ENCODE measurements around the gene AXDND1. TPM values are rescaled to one million over a fixed set of nuclear protein-coding genes. Genes with fewer than 3 reads are reported as not detected.

AXDND1 gene
- total RNA-seq, 4 donors from 2014 or later, result 2.5 TPM; not detected in 3

DNA sequence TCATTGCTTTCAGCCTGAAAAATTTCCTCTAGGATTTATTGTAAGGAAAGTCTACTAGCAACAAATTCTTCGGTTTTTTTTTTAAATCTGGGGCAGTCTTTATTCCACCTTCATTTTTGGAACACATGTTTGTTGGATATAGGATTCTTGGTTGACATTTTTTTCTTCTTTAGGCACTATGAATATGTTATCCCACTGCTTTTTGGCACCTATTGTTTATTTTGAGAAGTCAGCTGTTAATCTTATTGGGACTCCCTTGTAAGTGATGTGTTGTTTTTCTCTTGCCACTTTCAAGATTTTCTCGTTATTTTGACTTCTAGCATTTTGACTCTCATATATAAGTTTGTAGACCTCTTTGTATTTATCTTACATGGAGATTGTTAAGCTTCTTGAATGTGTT lies 110.7 kb downstream of the AXDND1 start:
- Histone ChIP-seq H3K36me3 (no peaks in the 10 kb centered on the region), H3K27me3 (no peaks in the 10 kb centered on the region), H3K4me1 (no peaks in the 10 kb centered on the region), H3K9me3 (peaks cover 0 to 47% (median 31%) of the 10 kb centered on the region in 4 donors), H3K27ac (replicated peaks in 1 of 4) (no peak overlapping the region), H3K4me3 (no peak overlapping the region)
- intact Hi-C loops (cut with DNase I), result no loop called here
- TF ChIP-seq POLR2AphosphoS5 (IDR thresholded peaks at IDR 0.05), result no peak
- no peak for TF ChIP-seq EP300 (IDR thresholded peaks at IDR 0.05)
- TF ChIP-seq, protein P1, sequence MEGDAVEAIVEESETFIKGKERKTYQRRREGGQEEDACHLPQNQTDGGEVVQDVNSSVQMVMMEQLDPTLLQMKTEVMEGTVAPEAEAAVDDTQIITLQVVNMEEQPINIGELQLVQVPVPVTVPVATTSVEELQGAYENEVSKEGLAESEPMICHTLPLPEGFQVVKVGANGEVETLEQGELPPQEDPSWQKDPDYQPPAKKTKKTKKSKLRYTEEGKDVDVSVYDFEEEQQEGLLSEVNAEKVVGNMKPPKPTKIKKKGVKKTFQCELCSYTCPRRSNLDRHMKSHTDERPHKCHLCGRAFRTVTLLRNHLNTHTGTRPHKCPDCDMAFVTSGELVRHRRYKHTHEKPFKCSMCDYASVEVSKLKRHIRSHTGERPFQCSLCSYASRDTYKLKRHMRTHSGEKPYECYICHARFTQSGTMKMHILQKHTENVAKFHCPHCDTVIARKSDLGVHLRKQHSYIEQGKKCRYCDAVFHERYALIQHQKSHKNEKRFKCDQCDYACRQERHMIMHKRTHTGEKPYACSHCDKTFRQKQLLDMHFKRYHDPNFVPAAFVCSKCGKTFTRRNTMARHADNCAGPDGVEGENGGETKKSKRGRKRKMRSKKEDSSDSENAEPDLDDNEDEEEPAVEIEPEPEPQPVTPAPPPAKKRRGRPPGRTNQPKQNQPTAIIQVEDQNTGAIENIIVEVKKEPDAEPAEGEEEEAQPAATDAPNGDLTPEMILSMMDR (IDR thresholded peaks at IDR 0.05), result no peak
- no peak for TF ChIP-seq POLR2A (IDR thresholded peaks at IDR 0.05; ENCODE audit: low read depth)
- no peak for DNase-seq (ENCODE audit: extremely low spot score)
- WGBS, result 17% methylated on average over 2 of the region's 2 CpGs

DNA sequence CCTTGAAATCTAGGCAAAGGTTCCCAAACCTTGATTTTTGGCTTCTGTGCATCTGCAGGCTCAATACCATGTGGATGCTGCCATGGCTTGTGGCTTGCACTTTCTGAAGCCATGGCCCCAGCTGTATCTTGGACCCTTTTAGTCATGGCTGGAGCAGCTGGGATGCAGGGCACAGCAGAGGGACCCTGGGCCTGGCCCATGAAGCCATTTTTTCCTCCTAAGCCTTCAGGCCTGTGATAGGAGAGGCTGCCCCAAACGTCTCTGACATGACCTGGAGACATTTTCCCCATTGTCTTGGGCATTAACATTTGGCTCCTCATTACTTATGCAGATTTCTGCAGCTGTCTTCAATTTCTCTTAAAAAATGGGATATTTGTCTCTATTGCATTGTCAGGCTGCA lies 112.6 kb downstream of the AXDND1 start:
- TF ChIP-seq POLR2A (IDR thresholded peaks at IDR 0.05; ENCODE audit: low read depth) (no peak), POLR2AphosphoS5 (IDR thresholded peaks at IDR 0.05) (no peak), EP300 (IDR thresholded peaks at IDR 0.05) (no peak)
- TF ChIP-seq, protein P1 (IDR thresholded peaks at IDR 0.05), result no peak
- H3K27me3 ChIP-seq, result no peaks in the 10 kb centered on the region
- peaks cover 0 to 47% (median 31%) of the 10 kb centered on the region in 4 donors for H3K9me3 ChIP-seq
- no peaks in the 10 kb centered on the region for H3K36me3 ChIP-seq
- H3K4me1 ChIP-seq, result no peaks in the 10 kb centered on the region
- DNase-seq (ENCODE audit: extremely low spot score), result no peak
- H3K27ac ChIP-seq (replicated peaks in 1 of 4), result no peak overlapping the region
- H3K4me3 ChIP-seq, result no peak overlapping the region
- intact Hi-C loops (cut with DNase I), result no loop called here
- 8% methylated on average over 1 of the region's 1 CpG for WGBS

DNA sequence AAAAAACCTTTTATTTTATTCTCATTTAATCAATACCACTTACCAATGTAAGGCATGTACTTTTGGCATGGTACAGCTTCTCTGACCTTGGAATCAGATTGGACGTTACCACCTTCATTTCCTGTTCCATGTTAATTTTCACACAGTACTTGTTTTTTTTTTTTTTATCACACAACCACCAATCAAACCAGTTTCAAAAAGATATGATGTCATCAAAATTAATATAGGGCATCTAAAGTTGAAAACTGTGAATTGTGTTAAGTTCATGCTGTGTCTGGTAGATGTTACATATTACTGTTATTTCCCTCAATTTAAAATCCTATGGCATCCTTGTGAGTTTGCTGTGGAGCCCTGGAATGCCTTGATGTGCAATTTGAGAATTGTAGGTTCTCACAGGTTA lies 124.8 kb downstream of the AXDND1 start:
- Histone ChIP-seq H3K36me3 (no peaks in the 10 kb centered on the region), H3K27me3 (no peaks in the 10 kb centered on the region), H3K4me1 (no peaks in the 10 kb centered on the region), H3K9me3 (peaks cover 0 to 17% (median 12%) of the 10 kb centered on the region in 4 donors), H3K27ac (replicated peaks in 1 of 4) (no peak overlapping the region), H3K4me3 (no peak overlapping the region)
- no peak for DNase-seq (ENCODE audit: extremely low spot score)
- no peak for TF ChIP-seq POLR2A (IDR thresholded peaks at IDR 0.05; ENCODE audit: low read depth)
- intact Hi-C loops (cut with DNase I), result no loop called here
- 66% methylated on average over 1 of the region's 1 CpG for WGBS

DNA sequence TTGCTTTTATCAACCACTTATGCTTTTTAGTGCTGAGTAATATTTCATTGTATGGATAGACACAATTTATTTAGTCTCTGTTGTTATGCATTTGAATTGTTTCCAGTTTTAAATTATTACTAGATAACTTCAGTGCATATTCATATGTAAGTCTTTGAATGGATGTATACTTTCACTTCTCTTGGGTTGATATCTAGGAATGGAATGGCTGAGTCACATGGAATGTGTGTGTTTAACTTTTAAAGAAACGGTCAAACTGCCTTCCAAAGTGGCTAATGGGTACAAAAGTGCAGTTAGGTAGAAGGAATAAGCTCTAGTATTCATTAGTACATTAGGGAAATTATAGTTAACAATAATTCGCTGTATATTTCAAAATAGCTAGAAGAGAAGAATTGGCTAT lies 127.6 kb downstream of the AXDND1 start:
- H3K9me3 ChIP-seq, result no peaks in the 10 kb centered on the region
- no peak for DNase-seq (ENCODE audit: extremely low spot score)
- H3K36me3 ChIP-seq, result no peaks in the 10 kb centered on the region
- no peaks in the 10 kb centered on the region for H3K27me3 ChIP-seq
- intact Hi-C loops (cut with DNase I), result no loop called here
- H3K4me3 ChIP-seq, result no peak overlapping the region
- H3K27ac ChIP-seq (replicated peaks in 1 of 4), result no peak overlapping the region
- WGBS, result 69% methylated on average over 2 of the region's 2 CpGs
- TF ChIP-seq POLR2A (IDR thresholded peaks at IDR 0.05; ENCODE audit: low read depth) (no peak), POLR2AphosphoS5 (IDR thresholded peaks at IDR 0.05) (no peak), EP300 (IDR thresholded peaks at IDR 0.05) (no peak)
- TF ChIP-seq, protein P1 (IDR thresholded peaks at IDR 0.05), result no peak
- H3K4me1 ChIP-seq, result no peaks in the 10 kb centered on the region

DNA sequence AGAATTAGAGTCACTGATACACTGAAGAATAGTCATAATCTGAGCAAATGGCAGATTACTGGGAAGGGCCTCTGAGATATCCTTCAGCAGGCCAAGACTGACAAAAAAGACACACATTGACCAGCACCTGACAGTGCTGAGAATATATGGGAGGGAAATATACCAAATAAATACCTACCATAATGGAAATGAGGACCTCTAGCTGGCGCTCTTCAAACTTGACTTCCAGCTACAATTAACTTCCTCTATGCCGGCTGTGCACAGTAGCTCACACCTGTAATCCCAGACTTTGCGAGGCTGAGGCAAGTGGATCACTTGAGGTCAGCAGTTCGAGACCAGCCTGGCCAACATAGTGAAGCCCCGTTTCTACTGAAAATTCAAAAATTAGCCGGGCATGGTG lies 140.4 kb downstream of the AXDND1 start:
- H3K9me3 ChIP-seq, result no peaks in the 10 kb centered on the region
- no peak for TF ChIP-seq POLR2A (IDR thresholded peaks at IDR 0.05; ENCODE audit: low read depth)
- TF ChIP-seq POLR2AphosphoS5 (IDR thresholded peaks at IDR 0.05), result no peak
- TF ChIP-seq, protein P1 (IDR thresholded peaks at IDR 0.05), result no peak
- TF ChIP-seq EP300 (IDR thresholded peaks at IDR 0.05), result no peak
- no peak for DNase-seq (ENCODE audit: extremely low spot score)
- H3K4me1 ChIP-seq, result no peaks in the 10 kb centered on the region
- H3K27ac ChIP-seq (replicated peaks in 1 of 4), result no peak overlapping the region
- H3K27me3 ChIP-seq, result no peaks in the 10 kb centered on the region
- no peak overlapping the region for H3K4me3 ChIP-seq
- intact Hi-C loops (cut with DNase I), result no loop called here
- 86% methylated on average over 6 of the region's 6 CpGs for WGBS
- H3K36me3 ChIP-seq, result no peaks in the 10 kb centered on the region

All from esophagus muscularis mucosa (tissue), 4 donors.